Mesothelial cell of epicardium (in vitro differentiated cells): ENCODE measurements around the gene ARHGEF3. TPM values are rescaled to one million over a fixed set of nuclear protein-coding genes. Genes with fewer than 3 reads are reported as not detected.

Experiments used
- DNase-seq, 2 experiments: peaks; one replicate each; pipeline ENCODE4 v3.0.0; 2021; ENCODE audit warnings: low spot score in 2 of 2; ENCODE audit not compliant: unreplicated experiment in 2 of 2
- H3K27ac Mint-ChIP-seq: 2 replicates; pipeline ENCODE4 v1.8.0; 2021; ENCODE audit warnings: mixed read lengths
- H3K27me3 Mint-ChIP-seq: 2 replicates; pipeline ENCODE4 v1.8.0; 2021; ENCODE audit warnings: low read depth, mixed read lengths
- H3K36me3 Mint-ChIP-seq: 2 replicates; pipeline ENCODE4 v1.8.0; 2021; ENCODE audit warnings: mixed read lengths
- H3K4me1 Mint-ChIP-seq: 2 replicates; pipeline ENCODE4 v1.8.0; 2021; ENCODE audit warnings: mixed read lengths
- H3K4me3 Mint-ChIP-seq: 2 replicates; pipeline ENCODE4 v1.8.0; 2021; ENCODE audit warnings: mild to moderate bottlenecking, moderate library complexity, mixed read lengths
- H3K9me3 Mint-ChIP-seq: 2 replicates; pipeline ENCODE4 v1.8.0; 2021; ENCODE audit warnings: mixed read lengths
- CTCF ChIP-seq: fragments of 200-600 bp; sonication (generic); IDR thresholded peaks from one replicate; pipeline ENCODE4 v1.5.0; 2021; ENCODE audit warnings: antibody characterized with exemption; ENCODE audit not compliant: unreplicated experiment
- total RNA-seq: library from RNA; stranded (reverse); gene quantifications from 3 replicates; pipeline ENCODE4 v1.2.1, GENCODE V29; 2021

ARHGEF3 gene
- total RNA-seq, 1 donor from 2014 or later: 29.0 TPM

- Mint-ChIP-seq H3K9me3 (no peaks in the 10 kb centered on the region), H3K27ac (peak overlapping the region; percentile 45), H3K4me3 (no peak overlapping the region), H3K4me1 (peaks cover 17% of the 10 kb centered on the region), H3K36me3 (no peaks in the 10 kb centered on the region), H3K27me3 (no peaks in the 10 kb centered on the region)
- DNase-seq: no peak
- no peak for TF ChIP-seq CTCF
These were observed 36.7 kb upstream of the ARHGEF3 start for GRCh38 chr3:56838448-56838847.

- TF ChIP-seq CTCF: no peak
These were observed 35.6 kb upstream of the ARHGEF3 start for GRCh38 chr3:56837196-56837955.

GRCh38 chr3:56836276-56837163 lies 34.8 kb upstream of the ARHGEF3 start:
- no peaks in the 10 kb centered on the region for H3K9me3 Mint-ChIP-seq
- no peak for TF ChIP-seq CTCF
- H3K27ac Mint-ChIP-seq: no peak overlapping the region
- no peaks in the 10 kb centered on the region for H3K36me3 Mint-ChIP-seq
- DNase-seq: no peak
- H3K4me1 Mint-ChIP-seq: peaks cover 19% of the 10 kb centered on the region
- H3K27me3 Mint-ChIP-seq: no peaks in the 10 kb centered on the region
- H3K4me3 Mint-ChIP-seq: no peak overlapping the region

More at GRCh38 chr3:56837196-56837955, 35.6 kb upstream of the ARHGEF3 start:
- H3K27ac Mint-ChIP-seq: peak overlapping the region; percentile 25
- peaks cover 19% of the 10 kb centered on the region for H3K4me1 Mint-ChIP-seq
- H3K4me3 Mint-ChIP-seq: no peak overlapping the region
- DNase-seq: no peak
- H3K36me3 Mint-ChIP-seq: no peaks in the 10 kb centered on the region
- no peaks in the 10 kb centered on the region for H3K9me3 Mint-ChIP-seq
- no peaks in the 10 kb centered on the region for H3K27me3 Mint-ChIP-seq

- H3K9me3 Mint-ChIP-seq: no peaks in the 10 kb centered on the region
- no peaks in the 10 kb centered on the region for H3K36me3 Mint-ChIP-seq
- DNase-seq: no peak
- no peak for TF ChIP-seq CTCF
- H3K4me1 Mint-ChIP-seq: peaks cover 19% of the 10 kb centered on the region
- H3K4me3 Mint-ChIP-seq: no peak overlapping the region
- H3K27me3 Mint-ChIP-seq: no peaks in the 10 kb centered on the region
- H3K27ac Mint-ChIP-seq: no peak overlapping the region
These were observed 34.0 kb upstream of the ARHGEF3 start for GRCh38 chr3:56835650-56836227.

- H3K4me3 Mint-ChIP-seq: no peak overlapping the region
- peaks cover 19% of the 10 kb centered on the region for H3K4me1 Mint-ChIP-seq
- DNase-seq: no peak
- no peaks in the 10 kb centered on the region for H3K27me3 Mint-ChIP-seq
- no peak for TF ChIP-seq CTCF
- H3K9me3 Mint-ChIP-seq: no peaks in the 10 kb centered on the region
- H3K36me3 Mint-ChIP-seq: no peaks in the 10 kb centered on the region
- H3K27ac Mint-ChIP-seq: no peak overlapping the region
These were observed 31.8 kb upstream of the ARHGEF3 start for GRCh38 chr3:56833536-56833935.
